GM21576 (cell line): ENCODE measurements around the gene GALNT14.

ENCODE experiments used
- ATAC-seq: cut with Tn5 transposase; IDR thresholded peaks from one replicate; pipeline ENCODE4 v1.9.1; 2021; ENCODE audit warnings: mild to moderate bottlenecking, moderate library complexity; ENCODE audit not compliant: unreplicated experiment

Gene GALNT14

GRCh38 chr2:30981096-30981495 is 157.1 kb downstream of the GALNT14 start:
- ATAC-seq = no peak

GRCh38 chr2:30979822-30980245 is 158.4 kb downstream of the GALNT14 start:
- no peak for ATAC-seq

- no peak for ATAC-seq
These were observed 159.4 kb downstream of the GALNT14 start for GRCh38 chr2:30978854-30979253.

- ATAC-seq = no peak
These were observed 160.2 kb downstream of the GALNT14 start for GRCh38 chr2:30978044-30978443.

- no peak for ATAC-seq
These were observed 163.1 kb downstream of the GALNT14 start for GRCh38 chr2:30975156-30975555.

- no peak for ATAC-seq
These were observed 163.7 kb downstream of the GALNT14 start for GRCh38 chr2:30974554-30974953.

GRCh38 chr2:30974092-30974491 is 164.1 kb downstream of the GALNT14 start:
- ATAC-seq = no peak

- no peak for ATAC-seq
These were observed 166.8 kb downstream of the GALNT14 start for GRCh38 chr2:30971231-30972025.

- ATAC-seq = no peak
These were observed 169.4 kb downstream of the GALNT14 start for GRCh38 chr2:30968660-30969397.

GRCh38 chr2:30966786-30967185 is 171.5 kb downstream of the GALNT14 start:
- ATAC-seq = no peak

GRCh38 chr2:30965022-30965531 is 173.2 kb downstream of the GALNT14 start:
- no peak for ATAC-seq

- no peak for ATAC-seq
These were observed 173.8 kb downstream of the GALNT14 start for GRCh38 chr2:30964334-30965005.

GRCh38 chr2:30963184-30963583 is 175.1 kb downstream of the GALNT14 start:
- no peak for ATAC-seq

- ATAC-seq = no peak
These were observed 178.0 kb downstream of the GALNT14 start for GRCh38 chr2:30960213-30960612.

GRCh38 chr2:30959653-30960052 is 178.6 kb downstream of the GALNT14 start:
- no peak for ATAC-seq

- no peak for ATAC-seq
These were observed 179.3 kb downstream of the GALNT14 start for GRCh38 chr2:30958918-30959265.

GRCh38 chr2:30958193-30958917 is 179.9 kb downstream of the GALNT14 start:
- ATAC-seq = no peak

- no peak for ATAC-seq
These were observed 180.6 kb downstream of the GALNT14 start for GRCh38 chr2:30957591-30957990.

GRCh38 chr2:30956995-30957394 is 181.2 kb downstream of the GALNT14 start:
- no peak for ATAC-seq

- ATAC-seq = no peak
These were observed 182.6 kb downstream of the GALNT14 start for GRCh38 chr2:30955516-30956132.
